HepG2 (cell line): ENCODE data around the gene DNAJB2. TPM values are rescaled to one million over a fixed set of nuclear protein-coding genes. Genes with fewer than 3 reads are reported as not detected.

Experiments
- ATAC-seq: fragments of 200-7000 bp; cut with Tn5 transposase; 3 replicates; pipeline ENCODE4 v1.9.1; 2020; ENCODE audit warnings: mild to moderate bottlenecking, moderate library complexity
- BruUV-seq: library from RNA; stranded (reverse); fragments of 400-500 nt; replicated peaks from 2 replicates; lab custom pipeline; 2021; lab: Mats Ljungman, UMichigan
- CTCF ChIA-PET: fragments of 300-600 bp; formaldehyde crosslinking; extraction: SDS; loops from one replicate; lab custom pipeline; 2021; ENCODE audit warnings: low total read pairs, inconsistent platforms, low intra/inter-chr PET ratio; lab: Yijun Ruan, JAX
- POLR2A ChIA-PET: fragments of 350-600 bp; sonication (Branson Sonifier 250); formaldehyde crosslinking; loops from one replicate; lab custom pipeline; 2020; ENCODE audit warnings: antibody characterized with exemption, inconsistent platforms; lab: Yijun Ruan, JAX
- DNase-seq: peaks from one replicate; pipeline ENCODE4 v3.0.0-alpha.2; 2015; ENCODE audit warnings: low spot score
- FAIRE-seq: peaks from 3 replicates; lab custom pipeline; 2011; peaks lifted over from hg19 to GRCh38; lab: Jason Lieb, UNC
- H2AFZ ChIP-seq: one replicate; pipeline ENCODE4 v1.6.1; 2011; ENCODE audit warnings: low read length, inconsistent platforms
- H3K27ac ChIP-seq: fragments of 300-600 bp; 3 replicates; pipeline ENCODE4 v1.8.0; 2011; ENCODE audit warnings: mixed run types, mild to moderate bottlenecking, mixed read lengths, low read length, inconsistent platforms; ENCODE audit not compliant: insufficient read depth; ENCODE audit errors: extremely low read length
- H3K27me3 ChIP-seq, 2 experiments: fragments of 200-600 bp in 1 of 2; 2 replicates in 1 of 2; 3 replicates in 1 of 2; pipeline versions ENCODE4 v1.6.0 to v1.8.0; 2011; ENCODE audit warnings: low read length in 2 of 2, mild to moderate bottlenecking in 2 of 2, moderate library complexity in 2 of 2, inconsistent platforms in 1 of 2; ENCODE audit not compliant: insufficient read depth in 2 of 2, control insufficient read depth in 1 of 2
- H3K36me3 ChIP-seq, 2 experiments: fragments of 200-600 bp in 1 of 2; replicated peaks in 1 of 2; 2 replicates in 1 of 2; 3 replicates in 1 of 2; pipeline versions ENCODE4 v1.5.1 to v1.8.0; 2011; ENCODE audit warnings: low read length in 2 of 2, inconsistent platforms in 1 of 2; ENCODE audit not compliant: insufficient read depth in 2 of 2, control insufficient read depth in 1 of 2
- H3K4me1 ChIP-seq: 2 replicates; pipeline ENCODE4 v1.5.1; 2012; ENCODE audit warnings: low read length, inconsistent platforms; ENCODE audit not compliant: insufficient read depth
- H3K4me2 ChIP-seq: 2 replicates; pipeline ENCODE4 v1.6.0; 2011; ENCODE audit warnings: low read depth, low read length, inconsistent platforms
- H3K4me3 ChIP-seq, 3 experiments: fragments of 200-600 bp in 1 of 3; sonication (generic), shearing (Covaris generic) in 1 of 3; replicated peaks in 1 of 3; 2 replicates each; pipeline ENCODE4 v1.5.1; 2011 to 2016; ENCODE audit warnings: low read length in 3 of 3, inconsistent platforms in 2 of 3, low read depth in 2 of 3, mild to moderate bottlenecking in 2 of 3, control low read depth in 1 of 3, mixed read lengths in 1 of 3; ENCODE audit not compliant: insufficient read depth in 1 of 3
- H3K79me2 ChIP-seq: one replicate; pipeline ENCODE4 v1.6.1; 2011; ENCODE audit warnings: low read length, inconsistent platforms; ENCODE audit not compliant: insufficient read depth
- H3K9ac ChIP-seq: 2 replicates; pipeline ENCODE4 v1.6.0; 2011; ENCODE audit warnings: mild to moderate bottlenecking, low read depth, low read length, inconsistent platforms; ENCODE audit not compliant: insufficient read depth
- H3K9me3 ChIP-seq: 2 replicates; pipeline ENCODE4 v1.5.1; 2012; ENCODE audit warnings: mild to moderate bottlenecking, low read length
- H4K20me1 ChIP-seq: 2 replicates; pipeline ENCODE4 v1.6.0; 2011; ENCODE audit warnings: inconsistent platforms, mild to moderate bottlenecking, low read length, moderate library complexity; ENCODE audit not compliant: insufficient read depth
- CSRNP2 ChIP-seq: sonication (generic); formaldehyde crosslinking; conservative IDR thresholded peaks from 2 replicates; pipeline ENCODE4 v1.8.0; 2022; ENCODE audit warnings: low read depth, missing genetic modification reagents
- FOSL1 ChIP-seq: sonication (generic); formaldehyde crosslinking; IDR thresholded peaks from 2 replicates; pipeline ENCODE4 v1.9.0; 2021; ENCODE audit warnings: missing genetic modification reagents, borderline replicate concordance
- ISL2 ChIP-seq: sonication (generic); formaldehyde crosslinking; IDR thresholded peaks from 2 replicates; pipeline ENCODE4 v1.5.0; 2020; ENCODE audit warnings: missing genetic modification reagents
- MAX ChIP-seq: IDR thresholded peaks from 2 replicates; pipeline ENCODE4 v1.6.1; 2012; ENCODE audit warnings: inconsistent platforms
- NFKB2 ChIP-seq: sonication (generic); formaldehyde crosslinking; IDR thresholded peaks from 2 replicates; pipeline ENCODE4 v1.4.0; 2020; ENCODE audit warnings: missing genetic modification reagents, borderline replicate concordance
- NFRKB ChIP-seq: fragments of 450-650 bp; IDR thresholded peaks from 2 replicates; pipeline ENCODE4 v1.6.1; 2017
- PITX1 ChIP-seq: sonication (generic); formaldehyde crosslinking; IDR thresholded peaks from 2 replicates; pipeline ENCODE4 v1.5.1; 2020; ENCODE audit warnings: mild to moderate bottlenecking, missing genetic modification reagents
- TFAP4 ChIP-seq: sonication (generic); IDR thresholded peaks from 2 replicates; pipeline ENCODE4 v1.6.1; 2016; ENCODE audit warnings: low read depth, borderline replicate concordance
- XBP1 ChIP-seq: sonication (generic); formaldehyde crosslinking; IDR thresholded peaks from 2 replicates; pipeline ENCODE4 v1.5.0; 2020; ENCODE audit warnings: missing genetic modification reagents
- ZNF256 ChIP-seq: sonication (generic); formaldehyde crosslinking; conservative IDR thresholded peaks from 2 replicates; pipeline ENCODE4 v1.4.0; 2020; ENCODE audit warnings: missing genetic modification reagents
- WGBS: methylation state at CpG from one replicate; pipeline ENCODE4 v1.1.6; 2017; ENCODE audit warnings: low lambda C conversion rate; 5-methylcytosine and 5-hydroxymethylcytosine counted together
- in situ Hi-C: cut with HindIII; loops from 2 replicates; pipeline ENCODE4 v1.10.0; 2017; ENCODE audit warnings: low pct_unique_long_range_greater_than_20kb; ENCODE audit not compliant: extremely low pct_ligation_motif_present
- intact Hi-C: fragments of 100-400 bp; cut with micrococcal nuclease; formaldehyde crosslinking; loops from one replicate; pipeline ENCODE4 v1.10.0; 2022; ENCODE audit not compliant: unreplicated experiment
- polyA plus RNA-seq, 8 experiments: library from polyadenylated mRNA; depleted of rRNA in 3 of 8; stranded (reverse) in 7 of 8; unstranded in 1 of 8; fragments of >200 nt; fragmentation: Illumina TruSeq in 4 of 8; extraction: Trizol in 4 of 8; gene quantifications; 2 replicates each; pipeline versions ENCODE4 v1.2.1 to v1.2.3, GENCODE V29; 2011 to 2016; ENCODE audit warnings: low read depth in 4 of 8, missing spikeins in 1 of 8, mixed read lengths in 1 of 8; ENCODE audit not compliant: insufficient read depth in 1 of 8
- total RNA-seq, 5 experiments: library from RNA; depleted of rRNA; stranded (reverse); fragments of >200 nt; fragmentation: Illumina TruSeq; extraction: Trizol; gene quantifications; 2 replicates each; pipeline ENCODE4 v1.2.3, GENCODE V29; 2016; ENCODE audit warnings: low read depth in 1 of 5
- TF ChIP-seq, protein P1 (sequence below): sonication (generic); formaldehyde crosslinking; IDR thresholded peaks from 2 replicates; pipeline ENCODE4 v1.4.0; 2020; ENCODE audit warnings: missing genetic modification reagents, borderline replicate concordance

Gene DNAJB2
- total and polyA plus RNA-seq, 2 of the 13 experiments (the other 11 are each of a cell fraction or from before 2014, with no cell fraction given): 21.3 to 31.1 TPM

DNA sequence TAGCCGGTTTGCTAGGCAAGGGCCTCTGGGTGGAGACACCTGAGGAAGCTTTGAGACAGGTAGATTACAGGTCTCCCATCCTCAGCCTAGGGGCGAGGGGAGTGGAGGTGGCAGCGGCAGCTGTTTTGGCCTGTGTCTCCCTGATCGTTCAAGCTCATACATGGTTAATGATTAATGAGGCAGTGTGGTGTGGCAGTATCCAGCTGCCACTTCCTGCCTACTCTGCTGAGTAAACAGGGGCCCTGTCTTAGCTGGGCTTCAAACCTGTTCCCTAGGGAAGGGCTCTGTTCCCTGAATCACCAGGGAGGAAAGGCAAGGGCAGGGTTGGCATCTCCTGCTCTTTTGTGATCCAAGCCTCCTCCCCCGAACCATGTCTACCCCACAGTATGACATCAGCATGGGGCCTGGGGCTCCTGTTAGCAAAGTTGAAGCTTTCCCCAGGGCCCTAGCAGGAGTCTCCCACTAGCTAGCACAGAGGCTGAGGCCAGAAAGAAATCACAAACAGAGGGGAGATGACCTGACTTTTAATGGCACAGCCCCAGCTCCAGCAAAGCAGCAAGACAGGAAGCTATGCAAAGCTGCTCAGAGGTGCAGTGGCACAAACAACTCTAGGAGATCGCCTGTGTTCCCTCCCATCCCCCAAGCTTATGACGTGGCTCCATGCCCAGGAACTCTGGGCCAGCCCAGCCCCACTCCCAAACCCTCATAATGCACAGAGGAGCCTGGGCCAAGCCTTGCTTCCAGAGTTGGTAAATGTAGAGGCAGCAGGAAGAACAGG is 29.8 kb upstream of the DNAJB2 start (continued):
- no peak for TF ChIP-seq CSRNP2 (CRISPR knock-in tag)

DNA sequence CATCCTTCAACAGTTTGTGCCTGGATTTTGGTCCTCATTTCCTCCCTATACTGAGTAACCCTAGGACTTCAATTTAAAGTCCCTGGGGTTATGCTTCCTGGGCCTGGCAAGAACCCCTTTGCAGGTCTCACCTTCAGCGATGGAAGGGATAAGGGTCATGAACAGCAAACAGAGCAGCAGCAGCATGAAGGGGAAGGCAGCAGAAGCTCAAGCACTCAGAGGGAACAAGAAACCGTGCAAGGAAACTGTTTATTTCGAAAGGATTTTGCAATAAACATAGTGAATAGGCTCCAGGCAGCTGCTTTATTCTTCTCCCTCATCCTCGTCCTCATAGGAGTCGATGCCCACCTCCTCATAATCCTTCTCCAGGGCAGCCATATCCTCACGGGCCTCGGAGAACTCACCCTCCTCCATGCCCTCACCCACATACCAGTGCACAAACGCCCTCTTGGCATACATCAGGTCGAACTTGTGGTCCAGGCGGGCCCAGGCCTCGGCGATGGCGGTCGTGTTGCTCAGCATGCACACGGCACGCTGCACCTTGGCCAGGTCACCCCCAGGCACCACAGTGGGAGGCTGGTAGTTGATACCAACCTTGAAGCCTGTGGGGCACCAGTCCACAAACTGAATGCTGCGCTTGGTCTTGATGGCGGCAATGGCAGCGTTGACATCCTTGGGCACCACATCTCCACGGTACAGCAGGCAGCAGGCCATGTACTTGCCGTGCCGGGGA is 29.0 kb upstream of the DNAJB2 start:
- intact Hi-C loops (no loop called here), in situ Hi-C loops (no loop called here)
- no TSS peak for BruUV-seq
- no peak for DNase-seq
- CTCF ChIA-PET: no interaction called here
- no peaks in the 10 kb centered on the region for H3K9me3 ChIP-seq
- peaks cover 1 to 13% of the 10 kb centered on the region in 2 experiments; a peak in 4 of 5 replicates for H3K36me3 ChIP-seq
- WGBS: 74% methylated on average over 22 of the region's 22 CpGs
- H3K27ac ChIP-seq: peak overlapping the region; percentile 91
- H3K79me2 ChIP-seq: peaks cover 14% of the 10 kb centered on the region
- H4K20me1 ChIP-seq: no peaks in the 10 kb centered on the region
- peak overlapping the region in 2 of 3 experiments; percentile 25 to 61; a peak in 4 of 6 replicates for H3K4me3 ChIP-seq
- H2AFZ ChIP-seq: no peak overlapping the region
- peak overlapping the region; percentile 80 for H3K9ac ChIP-seq
- POLR2A ChIA-PET: interaction anchor here (0.9 to 5.7 kb wide), 22 partner anchors 8 to 468 kb away, joined by 3 to 73 read pairs (median 14); partner anchors contain the start of genes ABCB6, ANKZF1, ATG9A and CNPPD1
- H3K4me1 ChIP-seq: peaks cover 83% of the 10 kb centered on the region
- H3K4me2 ChIP-seq: peak overlapping the region; percentile 94
- ATAC-seq: no peak
- no peak for FAIRE-seq
- peaks cover 0 to 20% of the 10 kb centered on the region in 2 experiments; a peak in 3 of 5 replicates for H3K27me3 ChIP-seq
- no peak for TF ChIP-seq PITX1 (CRISPR knock-in tag)
- TF ChIP-seq NFKB2 (CRISPR knock-in tag): 0 out of 2 replicates have a peak, but pooled peaks have one; percentile 24
- TF ChIP-seq MAX: 0 out of 2 replicates have a peak, but pooled peaks have one; percentile 12
- no peak for TF ChIP-seq ZNF256 (CRISPR knock-in tag)
- no peak for TF ChIP-seq XBP1 (CRISPR knock-in tag)
- TF ChIP-seq FOSL1 (CRISPR knock-in tag): no peak
- no peak for TF ChIP-seq ISL2
- TF ChIP-seq NFRKB: no peak
- TF ChIP-seq TFAP4: no peak
- TF ChIP-seq, protein P1, sequence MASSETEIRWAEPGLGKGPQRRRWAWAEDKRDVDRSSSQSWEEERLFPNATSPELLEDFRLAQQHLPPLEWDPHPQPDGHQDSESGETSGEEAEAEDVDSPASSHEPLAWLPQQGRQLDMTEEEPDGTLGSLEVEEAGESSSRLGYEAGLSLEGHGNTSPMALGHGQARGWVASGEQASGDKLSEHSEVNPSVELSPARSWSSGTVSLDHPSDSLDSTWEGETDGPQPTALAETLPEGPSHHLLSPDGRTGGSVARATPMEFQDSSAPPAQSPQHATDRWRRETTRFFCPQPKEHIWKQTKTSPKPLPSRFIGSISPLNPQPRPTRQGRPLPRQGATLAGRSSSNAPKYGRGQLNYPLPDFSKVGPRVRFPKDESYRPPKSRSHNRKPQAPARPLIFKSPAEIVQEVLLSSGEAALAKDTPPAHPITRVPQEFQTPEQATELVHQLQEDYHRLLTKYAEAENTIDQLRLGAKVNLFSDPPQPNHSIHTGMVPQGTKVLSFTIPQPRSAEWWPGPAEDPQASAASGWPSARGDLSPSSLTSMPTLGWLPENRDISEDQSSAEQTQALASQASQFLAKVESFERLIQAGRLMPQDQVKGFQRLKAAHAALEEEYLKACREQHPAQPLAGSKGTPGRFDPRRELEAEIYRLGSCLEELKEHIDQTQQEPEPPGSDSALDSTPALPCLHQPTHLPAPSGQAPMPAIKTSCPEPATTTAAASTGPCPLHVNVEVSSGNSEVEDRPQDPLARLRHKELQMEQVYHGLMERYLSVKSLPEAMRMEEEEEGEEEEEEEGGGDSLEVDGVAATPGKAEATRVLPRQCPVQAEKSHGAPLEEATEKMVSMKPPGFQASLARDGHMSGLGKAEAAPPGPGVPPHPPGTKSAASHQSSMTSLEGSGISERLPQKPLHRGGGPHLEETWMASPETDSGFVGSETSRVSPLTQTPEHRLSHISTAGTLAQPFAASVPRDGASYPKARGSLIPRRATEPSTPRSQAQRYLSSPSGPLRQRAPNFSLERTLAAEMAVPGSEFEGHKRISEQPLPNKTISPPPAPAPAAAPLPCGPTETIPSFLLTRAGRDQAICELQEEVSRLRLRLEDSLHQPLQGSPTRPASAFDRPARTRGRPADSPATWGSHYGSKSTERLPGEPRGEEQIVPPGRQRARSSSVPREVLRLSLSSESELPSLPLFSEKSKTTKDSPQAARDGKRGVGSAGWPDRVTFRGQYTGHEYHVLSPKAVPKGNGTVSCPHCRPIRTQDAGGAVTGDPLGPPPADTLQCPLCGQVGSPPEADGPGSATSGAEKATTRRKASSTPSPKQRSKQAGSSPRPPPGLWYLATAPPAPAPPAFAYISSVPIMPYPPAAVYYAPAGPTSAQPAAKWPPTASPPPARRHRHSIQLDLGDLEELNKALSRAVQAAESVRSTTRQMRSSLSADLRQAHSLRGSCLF: no peak
